ENCODE measurements around the gene AFP. TPM values are rescaled to one million over a fixed set of nuclear protein-coding genes. Genes with fewer than 3 reads are reported as not detected.

AFP gene
- total and polyA plus RNA-seq, 9 of the 15 experiments (the other 6 are each of a cell fraction or from before 2014, with no cell fraction given): 0.47 to 6.2 (median 3.0) TPM

GRCh38 chr4:73445383-73446335 is 9.6 kb downstream of the AFP start (continued):
- TF ChIP-seq NR4A1 (CRISPR knock-in tag; IDR thresholded peaks at IDR 0.05) (no peak), NR4A1 (tag; IDR thresholded peaks at IDR 0.05) (no peak), HMBOX1 (IDR thresholded peaks at IDR 0.05) (no peak), NFIX (CRISPR knock-in tag; IDR thresholded peaks at IDR 0.05; ENCODE audit: low read depth) (no peak), ARHGAP35 (IDR thresholded peaks at IDR 0.05; ENCODE audit: partially characterized antibody) (no peak)

GRCh38 chr4:73446336-73446938 is 10.4 kb downstream of the AFP start:
- CTCF ChIA-PET (ENCODE audit: low intra/inter-chr PET ratio): interaction anchor here (0.6 to 1.8 kb wide), 3 partner anchors 105 to 136 kb away, joined by 3 to 12 read pairs (median 3); no protein-coding TSS in a partner anchor
- H3K27ac ChIP-seq (ENCODE audit: extremely low read depth, low read depth, low read length): no peak overlapping the region
- peak; percentile 25; the same call in 1 of the 2 replicates for TF ChIP-seq DEAF1 (CRISPR knock-in tag; IDR thresholded peaks at IDR 0.05)
- no peak for TF ChIP-seq KDM1A (IDR thresholded peaks at IDR 0.05)
- TF ChIP-seq ATF7 (IDR thresholded peaks at IDR 0.05): peak; percentile 22; the same call in 1 of the 2 replicates
- TF ChIP-seq ARID3A (IDR thresholded peaks at IDR 0.05; ENCODE audit: borderline replicate concordance, low read depth, low read length): peak; percentile 95; the same call in 1 of the 2 replicates
- TF ChIP-seq ATF1 (CRISPR knock-in tag; IDR thresholded peaks at IDR 0.05): no peak
- 0 out of 2 replicates have a peak, but pooled peaks have one; percentile 21 for TF ChIP-seq ATF1 (tag; IDR thresholded peaks at IDR 0.05)
- peak; percentile 72 to 88 for TF ChIP-seq RAD21 (CRISPR knock-in tag; conservative IDR thresholded peaks at IDR 0.05 in 1 of 2, IDR thresholded peaks at IDR 0.05 in 1 of 2)
- no peak for TF ChIP-seq CREB1 (IDR thresholded peaks at IDR 0.05)
- TF ChIP-seq CREB1 (CRISPR knock-in tag; IDR thresholded peaks at IDR 0.05): no peak

More at GRCh38 chr4:73446336-73446938, 10.4 kb downstream of the AFP start:
- peak; percentile 41 to 67 (median 50) for DNase-seq (ENCODE audit: extremely low read depth in 1 of 4, low spot score in 3 of 4)
- Histone ChIP-seq H3K27me3 (ENCODE audit: control insufficient read depth in 2 of 2, insufficient read depth in 2 of 2, low read length in 2 of 2) (no peaks in the 10 kb centered on the region), H3K4me3 (no peak overlapping the region), H3K9me3 (replicated peaks; ENCODE audit: control insufficient read depth, insufficient read depth, low read depth, low read length) (no peaks in the 10 kb centered on the region), H2AFZ (ENCODE audit: low read depth, low read length) (0 out of 2 replicates have a peak overlapping the region, but pooled peaks have one; percentile 11), H4K20me1 (replicated peaks; ENCODE audit: control insufficient read depth, insufficient read depth, low read length) (no peaks in the 10 kb centered on the region), H3K4me1 (replicated peaks in 1 of 2; ENCODE audit: control insufficient read depth in 2 of 2, insufficient read depth in 2 of 2, low read length in 2 of 2) (peaks cover 5 to 11% of the 10 kb centered on the region in 2 experiments; a peak in 3 of 5 replicates), H3K9ac (ENCODE audit: insufficient read depth in 1 of 2, low read depth in 2 of 2, low read length in 2 of 2) (no peak overlapping the region), H3K36me3 (ENCODE audit: control insufficient read depth, insufficient read depth, low read length) (no peaks in the 10 kb centered on the region), H3K79me2 (ENCODE audit: control insufficient read depth, insufficient read depth, low read length) (no peaks in the 10 kb centered on the region), H3K4me2 (ENCODE audit: insufficient read depth, low read length) (no peak overlapping the region), H3K9me1 (ENCODE audit: control insufficient read depth, insufficient read depth, low read length) (no peaks in the 10 kb centered on the region)
- in situ Hi-C loops (cut with MboI): no loop called here
- intact Hi-C loops (cut with micrococcal nuclease): loop anchor here (1.0 to 10.0 kb wide), 3 partner anchors 105 to 208 kb away; no protein-coding TSS in a partner anchor
- WGBS (ENCODE audit: insufficient coverage, low coverage, missing lambda C conversion rate): 6% methylated on average over 2 of the region's 4 CpGs
- no TSS peak for BruUV-seq (replicated peaks)
- POLR2A ChIA-PET: interaction anchor here (1.0 to 1.4 kb wide), 3 partner anchors 8 to 115 kb away, joined by 3 read pairs; no protein-coding TSS in a partner anchor
- FAIRE-seq: peak; percentile 32
- ATAC-seq: peak; percentile 90
